Ishikawa (cell line): ENCODE measurements around the gene CDH13.

Experiments used
- CEBPB ChIP-seq: IDR thresholded peaks from 2 replicates; pipeline ENCODE4 v1.6.1; 2012
- CREB1 ChIP-seq: IDR thresholded peaks from 2 replicates; pipeline ENCODE4 v1.6.1; 2012; ENCODE audit warnings: low read depth
- EGR1 ChIP-seq: IDR thresholded peaks from 2 replicates; pipeline ENCODE4 v1.6.1; 2012
- EP300 ChIP-seq: IDR thresholded peaks from 2 replicates; pipeline ENCODE4 v1.6.1; 2012; ENCODE audit warnings: borderline replicate concordance
- FOXM1 ChIP-seq: IDR thresholded peaks from 2 replicates; pipeline ENCODE4 v1.6.1; 2012; ENCODE audit warnings: low read depth, borderline replicate concordance
- NFIC ChIP-seq: IDR thresholded peaks from 2 replicates; pipeline ENCODE4 v1.6.1; 2012
- RAD21 ChIP-seq: IDR thresholded peaks from 2 replicates; pipeline ENCODE4 v1.6.1; 2012; ENCODE audit warnings: low read depth
- TAF1 ChIP-seq: IDR thresholded peaks from 2 replicates; pipeline ENCODE4 v1.6.1; 2012; ENCODE audit warnings: low read depth, mild to moderate bottlenecking
- TCF12 ChIP-seq: IDR thresholded peaks from 2 replicates; pipeline ENCODE4 v1.6.1; 2012; ENCODE audit warnings: low read depth
- TEAD4 ChIP-seq: IDR thresholded peaks from 2 replicates; pipeline ENCODE4 v1.6.1; 2012
- YY1 ChIP-seq: IDR thresholded peaks from 2 replicates; pipeline ENCODE4 v1.6.1; 2012; ENCODE audit warnings: low read depth
- ZBTB7A ChIP-seq: IDR thresholded peaks from 2 replicates; pipeline ENCODE4 v1.6.1; 2012; ENCODE audit warnings: low read depth
- TF ChIP-seq, protein P1 (sequence below): IDR thresholded peaks from 2 replicates; pipeline ENCODE4 v1.6.1; 2012
- TF ChIP-seq, protein P2 (sequence below): IDR thresholded peaks from 2 replicates; pipeline ENCODE4 v1.6.1; 2012; ENCODE audit warnings: low read depth, mild to moderate bottlenecking
- TF ChIP-seq, protein P3 (sequence below): IDR thresholded peaks from 2 replicates; pipeline ENCODE4 v1.6.1; 2012

CDH13 gene

DNA sequence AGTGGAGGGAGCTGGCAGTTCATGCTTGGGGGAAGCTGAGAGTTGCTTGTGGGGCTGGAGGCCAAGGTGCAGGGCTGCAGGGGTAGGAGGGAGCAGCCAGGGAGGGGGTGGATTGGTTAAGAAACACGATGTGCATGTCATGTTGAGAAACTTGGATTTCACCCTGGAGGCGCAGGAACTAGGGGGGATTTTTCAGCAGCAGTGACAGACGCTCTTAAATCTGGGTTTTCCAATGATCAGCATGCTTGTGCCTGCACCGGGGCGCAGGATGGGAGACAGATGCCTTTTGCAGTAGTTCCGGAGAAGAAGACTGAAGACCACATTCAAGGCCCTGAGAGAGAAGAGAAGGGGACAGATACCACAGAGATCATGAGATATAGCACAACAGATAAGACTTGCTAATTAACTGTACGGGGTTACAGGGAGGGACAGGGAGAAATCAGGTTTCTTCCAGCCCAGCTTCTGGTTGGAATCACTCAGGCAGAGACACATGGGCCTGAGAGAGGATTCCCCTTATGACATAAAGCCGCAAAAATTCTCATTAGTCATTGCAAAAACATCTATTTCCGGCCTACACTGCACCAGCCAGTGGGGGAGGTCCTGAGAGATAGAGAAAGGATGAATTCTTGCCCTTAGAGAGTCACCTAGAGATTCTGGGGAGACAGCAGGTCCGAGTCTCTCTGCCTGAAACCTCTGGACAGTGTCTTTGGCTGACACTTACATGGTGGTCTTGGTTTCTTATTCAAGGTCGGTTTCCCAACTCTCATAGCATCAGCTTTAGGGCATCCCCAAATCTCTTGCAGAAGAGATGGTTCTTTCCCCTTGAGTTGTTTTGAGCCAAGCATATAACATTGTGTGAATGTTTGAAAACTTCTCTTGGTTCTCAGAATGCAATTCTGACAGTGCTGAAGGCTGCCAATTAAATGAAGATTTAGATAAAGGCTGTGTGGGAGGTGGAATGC lies 27.1 kb downstream of the CDH13 start:
- TF ChIP-seq TEAD4 = 0 out of 2 replicates have a peak, but pooled peaks have one; percentile 18
- TF ChIP-seq TCF12 = no peak
- TF ChIP-seq, protein P1, sequence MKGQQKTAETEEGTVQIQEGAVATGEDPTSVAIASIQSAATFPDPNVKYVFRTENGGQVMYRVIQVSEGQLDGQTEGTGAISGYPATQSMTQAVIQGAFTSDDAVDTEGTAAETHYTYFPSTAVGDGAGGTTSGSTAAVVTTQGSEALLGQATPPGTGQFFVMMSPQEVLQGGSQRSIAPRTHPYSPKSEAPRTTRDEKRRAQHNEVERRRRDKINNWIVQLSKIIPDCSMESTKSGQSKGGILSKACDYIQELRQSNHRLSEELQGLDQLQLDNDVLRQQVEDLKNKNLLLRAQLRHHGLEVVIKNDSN = no peak
- TF ChIP-seq ZBTB7A = no peak

DNA sequence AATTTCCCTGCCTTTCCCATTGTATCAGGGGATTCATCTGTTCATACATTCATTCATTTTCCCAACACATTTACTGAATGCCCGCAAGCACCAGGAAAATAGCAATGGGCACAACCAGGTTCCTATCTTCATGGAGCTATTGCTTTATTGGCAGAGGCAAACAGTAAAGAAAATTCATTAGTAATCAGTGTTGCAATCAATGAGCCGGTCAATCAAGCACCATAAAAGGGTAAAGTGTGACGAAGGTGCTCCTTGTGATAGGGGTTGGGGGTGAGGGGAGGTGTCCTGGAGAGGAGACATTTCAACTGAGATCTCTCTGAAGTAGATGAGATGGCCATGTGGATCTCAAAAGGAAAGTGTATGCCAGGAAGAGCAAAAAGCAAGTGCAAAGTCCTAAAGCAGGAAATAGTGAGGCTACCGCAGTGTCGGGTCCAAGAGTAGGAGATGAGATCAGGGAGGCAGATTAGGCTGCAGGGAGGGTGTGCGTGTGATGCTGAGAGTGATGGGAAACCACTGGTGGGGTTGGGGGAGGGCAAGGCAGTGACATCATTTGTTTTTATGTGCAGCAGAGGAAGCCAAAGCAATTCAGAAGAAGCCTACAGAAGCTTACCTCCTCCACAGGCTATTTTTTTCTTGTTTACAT lies 28.4 kb downstream of the CDH13 start:
- TF ChIP-seq TCF12 = no peak
- TF ChIP-seq, protein P1 = no peak
- TF ChIP-seq YY1 = no peak
- no peak for TF ChIP-seq CEBPB

DNA sequence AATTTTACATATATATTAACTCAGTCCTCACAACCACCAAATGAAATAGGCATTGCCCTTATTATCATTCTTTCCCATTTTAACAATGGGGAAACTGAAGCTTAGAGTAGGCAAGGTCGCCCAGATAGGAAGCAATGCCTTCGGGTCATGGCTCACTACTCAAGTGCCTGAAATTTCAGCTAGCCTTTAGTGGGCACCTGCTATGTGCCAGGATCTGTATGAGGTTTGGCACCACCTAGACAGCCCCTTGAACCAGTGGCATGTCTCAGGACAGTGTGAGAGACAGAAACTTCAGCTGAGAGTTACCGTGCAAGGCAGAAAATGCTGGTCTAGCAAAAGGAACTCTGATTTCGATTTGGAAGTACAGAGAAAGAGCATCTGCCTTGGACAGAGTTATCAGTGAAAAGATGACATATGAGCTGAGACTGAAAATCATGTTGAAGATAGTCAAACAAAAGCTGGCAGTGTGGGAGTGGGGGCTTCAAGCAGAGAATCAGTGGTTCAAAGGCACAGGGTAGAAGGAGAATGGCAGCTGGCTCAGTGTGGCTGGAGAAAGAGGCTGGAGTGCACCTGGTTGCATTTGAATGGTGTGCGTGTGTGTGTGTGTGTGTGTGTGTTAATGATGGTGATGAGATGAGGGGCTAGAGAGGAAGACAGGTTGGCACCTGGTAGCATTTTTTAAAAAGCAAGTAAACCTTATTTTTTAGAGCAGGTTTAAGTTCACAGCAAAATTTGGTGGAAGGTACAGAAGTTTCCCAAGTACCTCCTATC lies 29.1 kb downstream of the CDH13 start:
- no peak for TF ChIP-seq ZBTB7A
- TF ChIP-seq FOXM1 = no peak
- no peak for TF ChIP-seq CEBPB
- TF ChIP-seq CREB1 = no peak

DNA sequence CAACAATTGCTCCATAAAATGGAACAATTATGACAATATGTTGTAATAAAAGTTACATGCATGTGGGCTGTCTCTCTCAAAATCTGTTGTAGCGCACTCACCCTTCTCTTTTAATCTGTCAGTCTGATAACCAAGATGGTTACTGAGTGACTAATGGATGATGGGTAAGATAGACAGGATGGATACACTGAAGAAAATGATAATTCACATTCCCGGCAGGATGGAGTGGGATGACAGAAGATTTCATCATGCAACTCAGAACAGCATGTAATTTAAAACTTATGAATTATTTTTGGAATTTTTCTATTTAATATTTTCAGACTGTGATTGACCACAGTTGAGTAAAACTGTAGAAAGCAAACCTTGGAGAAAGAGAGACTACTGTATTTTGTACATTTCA lies 30.5 kb downstream of the CDH13 start:
- TF ChIP-seq, protein P2, sequence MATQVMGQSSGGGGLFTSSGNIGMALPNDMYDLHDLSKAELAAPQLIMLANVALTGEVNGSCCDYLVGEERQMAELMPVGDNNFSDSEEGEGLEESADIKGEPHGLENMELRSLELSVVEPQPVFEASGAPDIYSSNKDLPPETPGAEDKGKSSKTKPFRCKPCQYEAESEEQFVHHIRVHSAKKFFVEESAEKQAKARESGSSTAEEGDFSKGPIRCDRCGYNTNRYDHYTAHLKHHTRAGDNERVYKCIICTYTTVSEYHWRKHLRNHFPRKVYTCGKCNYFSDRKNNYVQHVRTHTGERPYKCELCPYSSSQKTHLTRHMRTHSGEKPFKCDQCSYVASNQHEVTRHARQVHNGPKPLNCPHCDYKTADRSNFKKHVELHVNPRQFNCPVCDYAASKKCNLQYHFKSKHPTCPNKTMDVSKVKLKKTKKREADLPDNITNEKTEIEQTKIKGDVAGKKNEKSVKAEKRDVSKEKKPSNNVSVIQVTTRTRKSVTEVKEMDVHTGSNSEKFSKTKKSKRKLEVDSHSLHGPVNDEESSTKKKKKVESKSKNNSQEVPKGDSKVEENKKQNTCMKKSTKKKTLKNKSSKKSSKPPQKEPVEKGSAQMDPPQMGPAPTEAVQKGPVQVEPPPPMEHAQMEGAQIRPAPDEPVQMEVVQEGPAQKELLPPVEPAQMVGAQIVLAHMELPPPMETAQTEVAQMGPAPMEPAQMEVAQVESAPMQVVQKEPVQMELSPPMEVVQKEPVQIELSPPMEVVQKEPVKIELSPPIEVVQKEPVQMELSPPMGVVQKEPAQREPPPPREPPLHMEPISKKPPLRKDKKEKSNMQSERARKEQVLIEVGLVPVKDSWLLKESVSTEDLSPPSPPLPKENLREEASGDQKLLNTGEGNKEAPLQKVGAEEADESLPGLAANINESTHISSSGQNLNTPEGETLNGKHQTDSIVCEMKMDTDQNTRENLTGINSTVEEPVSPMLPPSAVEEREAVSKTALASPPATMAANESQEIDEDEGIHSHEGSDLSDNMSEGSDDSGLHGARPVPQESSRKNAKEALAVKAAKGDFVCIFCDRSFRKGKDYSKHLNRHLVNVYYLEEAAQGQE = no peak
- no peak for TF ChIP-seq EGR1
- TF ChIP-seq, protein P1 = no peak
- TF ChIP-seq CREB1 = no peak
- TF ChIP-seq RAD21 = no peak
- TF ChIP-seq TEAD4 = no peak
- TF ChIP-seq EP300 = no peak
- no peak for TF ChIP-seq YY1

DNA sequence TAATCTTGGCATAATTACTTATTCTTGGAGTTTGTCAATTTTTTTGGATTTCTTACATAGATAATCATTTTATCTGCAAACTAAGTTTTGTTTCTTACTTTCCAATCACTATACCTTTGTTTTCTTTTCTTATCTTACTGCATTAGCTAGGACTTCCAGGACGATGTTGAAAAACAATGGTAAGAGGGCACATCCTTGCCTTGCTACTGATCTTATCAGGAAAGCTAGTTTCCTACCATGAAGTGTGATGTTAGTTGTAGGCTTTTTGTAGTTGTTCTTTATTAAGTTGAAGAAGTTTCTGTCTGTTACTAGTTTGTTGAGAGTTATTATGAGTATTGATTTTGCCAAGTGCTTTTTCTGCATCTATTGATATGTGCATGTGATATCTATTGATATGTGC lies 31.0 kb downstream of the CDH13 start:
- TF ChIP-seq, protein P2 = no peak
- no peak for TF ChIP-seq ZBTB7A
- TF ChIP-seq RAD21 = no peak
- TF ChIP-seq EGR1 = no peak
- TF ChIP-seq, protein P3, sequence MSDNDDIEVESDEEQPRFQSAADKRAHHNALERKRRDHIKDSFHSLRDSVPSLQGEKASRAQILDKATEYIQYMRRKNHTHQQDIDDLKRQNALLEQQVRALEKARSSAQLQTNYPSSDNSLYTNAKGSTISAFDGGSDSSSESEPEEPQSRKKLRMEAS = no peak
- TF ChIP-seq NFIC = no peak
- no peak for TF ChIP-seq TCF12
- no peak for TF ChIP-seq TEAD4
- TF ChIP-seq TAF1 = no peak
- TF ChIP-seq, protein P1 = no peak
- TF ChIP-seq CEBPB = no peak
- TF ChIP-seq CREB1 = no peak
- TF ChIP-seq YY1 = no peak
- TF ChIP-seq EP300 = no peak
- no peak for TF ChIP-seq FOXM1
